Left lung (tissue), 10 donors: ENCODE measurements around the gene LIPT1. TPM values are rescaled to one million over a fixed set of nuclear protein-coding genes. Genes with fewer than 3 reads are reported as not detected.

Source experiments
- ATAC-seq: fragments of 200-7000 bp; cut with Tn5 transposase; one replicate; pipeline ENCODE4 v1.9.1; 2020; ENCODE audit warnings: moderate library complexity
- DNase-seq, 4 donors: peaks; one replicate each; pipeline ENCODE4 v3.0.0-alpha.2; 2013 to 2020
- H3K27ac ChIP-seq, 2 donors: fragments of 200-600 bp; sonication (generic) in 1 of 2; one replicate each; pipeline versions ENCODE4 v1.5.0 to v1.8.0; 2020 to 2021
- H3K27me3 ChIP-seq, 2 donors: fragments of 200-600 bp; sonication (generic) in 1 of 2; one replicate each; pipeline versions ENCODE4 v1.5.0 to v1.8.0; 2020 to 2021
- H3K36me3 ChIP-seq, 2 donors: fragments of 200-600 bp; sonication (generic) in 1 of 2; one replicate each; pipeline versions ENCODE4 v1.5.0 to v1.8.0; 2020 to 2021
- H3K4me1 ChIP-seq, 2 donors: fragments of 200-600 bp; one replicate each; pipeline ENCODE4 v1.8.0; 2021
- H3K4me3 ChIP-seq, 2 donors: fragments of 200-600 bp; sonication (generic) in 1 of 2; one replicate each; pipeline versions ENCODE4 v1.5.0 to v1.8.0; 2020 to 2021; ENCODE audit warnings: mild to moderate bottlenecking in 1 of 2
- H3K9me3 ChIP-seq, 2 donors: fragments of 200-600 bp; sonication (generic) in 1 of 2; one replicate each; pipeline versions ENCODE4 v1.5.0 to v1.8.0; 2020 to 2021
- intact Hi-C, 2 donors: fragments of 100-400 bp; cut with DNase I; formaldehyde crosslinking; loops; one replicate each; pipeline versions ENCODE4 v1.11.2 to v1.14.2; 2022
- polyA plus RNA-seq, 6 donors: library from polyadenylated mRNA; unstranded; fragments of 120-200 nt; gene quantifications; one replicate each; pipeline ENCODE4 v1.2.1, GENCODE V29; 2013; ENCODE audit not compliant: insufficient read length in 6 of 6
- total RNA-seq, 2 donors: library from RNA; stranded (reverse); fragmentation: NEBNext Ultra II Directional; extraction: Animal tissue kit (Norgen Biotek cat#: 25700); gene quantifications; one replicate each; pipeline ENCODE4 v1.2.1, GENCODE V29; 2021
- TF ChIP-seq, protein P1 (sequence below), 2 donors: fragments of 200-600 bp; sonication (generic) in 1 of 2; IDR thresholded peaks; one replicate each; pipeline versions ENCODE4 v1.5.0 to v1.8.0; 2021; ENCODE audit warnings: antibody characterized with exemption in 2 of 2
- donor health status: DM: no; HTN: yes; CAD: no.
- donor health status: DM: no; HTN: no; CAD: no.

Gene LIPT1
- total and polyA plus RNA-seq, 8 donors = 5.6 to 20.3 (median 16.6) TPM

GRCh38 chr2:99171377-99172140, 16.8 kb downstream of the LIPT1 start:
- Histone ChIP-seq H3K4me1 (no peaks in the 10 kb centered on the region), H3K27me3 (no peaks in the 10 kb centered on the region), H3K27ac (no peak overlapping the region), H3K9me3 (no peaks in the 10 kb centered on the region), H3K36me3 (peaks cover 4 to 72% of the 10 kb centered on the region in 2 donors), H3K4me3 (no peak overlapping the region)
- TF ChIP-seq, protein P1, sequence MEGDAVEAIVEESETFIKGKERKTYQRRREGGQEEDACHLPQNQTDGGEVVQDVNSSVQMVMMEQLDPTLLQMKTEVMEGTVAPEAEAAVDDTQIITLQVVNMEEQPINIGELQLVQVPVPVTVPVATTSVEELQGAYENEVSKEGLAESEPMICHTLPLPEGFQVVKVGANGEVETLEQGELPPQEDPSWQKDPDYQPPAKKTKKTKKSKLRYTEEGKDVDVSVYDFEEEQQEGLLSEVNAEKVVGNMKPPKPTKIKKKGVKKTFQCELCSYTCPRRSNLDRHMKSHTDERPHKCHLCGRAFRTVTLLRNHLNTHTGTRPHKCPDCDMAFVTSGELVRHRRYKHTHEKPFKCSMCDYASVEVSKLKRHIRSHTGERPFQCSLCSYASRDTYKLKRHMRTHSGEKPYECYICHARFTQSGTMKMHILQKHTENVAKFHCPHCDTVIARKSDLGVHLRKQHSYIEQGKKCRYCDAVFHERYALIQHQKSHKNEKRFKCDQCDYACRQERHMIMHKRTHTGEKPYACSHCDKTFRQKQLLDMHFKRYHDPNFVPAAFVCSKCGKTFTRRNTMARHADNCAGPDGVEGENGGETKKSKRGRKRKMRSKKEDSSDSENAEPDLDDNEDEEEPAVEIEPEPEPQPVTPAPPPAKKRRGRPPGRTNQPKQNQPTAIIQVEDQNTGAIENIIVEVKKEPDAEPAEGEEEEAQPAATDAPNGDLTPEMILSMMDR (IDR thresholded peaks at IDR 0.05) = no peak
- intact Hi-C loops = no loop called here
- no peak for ATAC-seq
- no peak for DNase-seq

DNA sequence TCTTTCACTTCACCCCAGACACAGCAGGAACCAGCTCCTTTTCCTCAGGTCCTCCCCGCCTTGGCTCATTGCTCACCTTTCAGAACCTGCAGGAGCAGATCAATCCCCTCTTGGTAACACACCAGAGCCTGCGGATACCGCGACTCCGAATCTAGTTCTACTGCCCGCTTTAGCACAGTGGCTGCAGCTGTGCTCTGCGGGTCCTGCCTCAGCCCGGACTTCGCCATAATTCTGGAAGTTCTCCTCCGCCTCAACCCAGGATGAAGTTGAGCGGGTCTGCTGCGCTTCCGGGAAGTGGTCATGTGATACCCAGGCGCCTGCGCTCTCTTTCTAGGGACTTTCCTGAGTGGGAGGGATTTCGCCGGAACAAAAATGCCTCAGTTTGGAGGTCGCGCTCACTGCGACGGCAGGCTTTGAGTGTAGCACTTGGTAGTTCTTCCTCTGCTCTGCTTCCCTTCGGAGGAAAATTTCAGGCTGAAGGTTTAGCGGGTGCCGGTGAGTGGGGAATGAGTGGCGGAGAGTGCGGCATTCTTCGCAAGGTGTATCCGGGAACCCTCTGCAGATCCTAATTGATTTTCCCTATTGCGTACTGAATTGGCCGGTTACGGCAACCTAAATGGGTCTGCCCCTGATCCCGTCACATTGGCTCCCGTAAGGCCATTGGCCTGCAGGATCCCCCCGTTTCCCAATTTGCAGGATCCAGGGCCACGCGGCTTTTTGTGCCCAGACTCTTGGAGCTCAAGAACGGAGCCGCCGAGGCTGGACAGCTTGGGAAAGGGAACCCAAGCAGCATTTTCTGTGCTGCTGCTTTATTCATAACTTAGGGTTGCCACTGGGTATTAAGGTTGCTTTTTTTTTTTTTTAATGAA, 26.2 kb downstream of the LIPT1 start, which contains the start of the genes MITD1 and MRPL30:
MITD1 (minus strand) TSS at position 304 of the 869 bp plus-strand sequence; CDS start at position 227, 77 bp downstream.
MRPL30 (plus strand) TSS at position 430 of the 869 bp plus-strand sequence. CDS start 5,020 bp downstream, outside the sequence.
- intact Hi-C loops = loop anchor here in 1 of 2 donors (10.0 kb wide), 1 partner anchor 154 kb away; the partner anchor contains the start of genes EIF5B and TXNDC9
- ATAC-seq (peak; percentile 97), DNase-seq (peak; percentile 93 to 96 (median 94))
- Histone ChIP-seq H3K9me3 (no peaks in the 10 kb centered on the region), H3K36me3 (no peaks in the 10 kb centered on the region), H3K4me3 (peak within 1 kb of the TSS; percentile 79 to 87), H3K4me1 (peaks cover 23 to 51% of the 10 kb centered on the region in 2 donors), H3K27me3 (no peaks in the 10 kb centered on the region), H3K27ac (peak within 1 kb of the TSS; percentile 78 to 88)
- TF ChIP-seq, protein P1 (IDR thresholded peaks at IDR 0.05) = no peak

GRCh38 chr2:99181624-99182000, 26.8 kb downstream of the LIPT1 start:
- TF ChIP-seq, protein P1 (IDR thresholded peaks at IDR 0.05) = no peak
- Histone ChIP-seq H3K27ac (peak overlapping the region; percentile 78 to 88), H3K9me3 (no peaks in the 10 kb centered on the region), H3K27me3 (no peaks in the 10 kb centered on the region), H3K4me3 (peak overlapping the region; percentile 79 to 87), H3K4me1 (peaks cover 23 to 51% of the 10 kb centered on the region in 2 donors), H3K36me3 (peaks cover 0 to 6% of the 10 kb centered on the region in 2 donors)
- ATAC-seq = no peak
- intact Hi-C loops = loop anchor here in 1 of 2 donors (10.0 kb wide), 1 partner anchor 153 kb away; the partner anchor contains the start of genes EIF5B and TXNDC9
- DNase-seq = no peak

DNA sequence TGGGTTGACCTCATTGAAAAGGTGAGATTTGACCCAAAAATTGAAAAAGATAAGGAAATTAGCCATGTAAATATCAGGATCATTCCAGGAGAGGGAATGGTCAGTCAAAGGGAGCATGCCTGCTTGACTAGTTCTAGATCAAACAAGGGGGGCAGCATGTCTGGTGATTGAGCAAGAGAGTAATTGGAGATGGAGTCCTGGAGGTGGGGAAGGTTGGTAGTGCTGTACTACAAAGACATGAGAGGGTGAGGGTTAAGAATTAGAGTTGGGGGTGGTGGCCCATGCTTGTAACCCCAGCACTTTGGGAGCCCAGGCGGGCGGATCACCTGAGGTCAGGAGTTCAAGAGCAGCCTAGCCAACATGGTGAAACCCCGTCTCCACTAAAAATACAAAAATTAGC, 28.3 kb downstream of the LIPT1 start:
- no peaks in the 10 kb centered on the region for H3K27me3 ChIP-seq
- H3K36me3 ChIP-seq = peaks cover 0 to 17% of the 10 kb centered on the region in 2 donors
- H3K27ac ChIP-seq = no peak overlapping the region
- no peak overlapping the region for H3K4me3 ChIP-seq
- ATAC-seq (no peak), DNase-seq (peak in 1 of 4 donors; percentile 21)
- TF ChIP-seq, protein P1 (IDR thresholded peaks at IDR 0.05) = no peak
- peaks cover 23 to 44% of the 10 kb centered on the region in 2 donors for H3K4me1 ChIP-seq
- H3K9me3 ChIP-seq = no peaks in the 10 kb centered on the region
- intact Hi-C loops = loop anchor here in 1 of 2 donors (10.0 kb wide), 1 partner anchor 152 kb away; the partner anchor contains the start of genes EIF5B and TXNDC9
